ENCODE measurements around the gene ENTPD7.
"Not testable (repeated sequence)": the region's sequence is repeated elsewhere in the genome, so short reads cannot be mapped to it uniquely, and the experiment has no call there.

The ENTPD7 gene, protein sequence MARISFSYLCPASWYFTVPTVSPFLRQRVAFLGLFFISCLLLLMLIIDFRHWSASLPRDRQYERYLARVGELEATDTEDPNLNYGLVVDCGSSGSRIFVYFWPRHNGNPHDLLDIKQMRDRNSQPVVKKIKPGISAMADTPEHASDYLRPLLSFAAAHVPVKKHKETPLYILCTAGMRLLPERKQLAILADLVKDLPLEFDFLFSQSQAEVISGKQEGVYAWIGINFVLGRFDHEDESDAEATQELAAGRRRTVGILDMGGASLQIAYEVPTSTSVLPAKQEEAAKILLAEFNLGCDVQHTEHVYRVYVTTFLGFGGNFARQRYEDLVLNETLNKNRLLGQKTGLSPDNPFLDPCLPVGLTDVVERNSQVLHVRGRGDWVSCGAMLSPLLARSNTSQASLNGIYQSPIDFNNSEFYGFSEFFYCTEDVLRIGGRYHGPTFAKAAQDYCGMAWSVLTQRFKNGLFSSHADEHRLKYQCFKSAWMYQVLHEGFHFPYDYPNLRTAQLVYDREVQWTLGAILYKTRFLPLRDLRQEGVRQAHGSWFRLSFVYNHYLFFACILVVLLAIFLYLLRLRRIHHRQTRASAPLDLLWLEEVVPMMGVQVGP

GRCh38 chr10:99659031-99659867 lies at the start of gene ENTPD7:
TSS of gene ENTPD7 (plus strand) at chr10:99659509. CDS start at chr10:99659957, 448 bp downstream.
- DNase-seq (ENCODE audit: low read depth in 2 of 2): peak; percentile 87 to 88

- no peak for DNase-seq (ENCODE audit: low read depth in 2 of 2)
These were observed 49.1 kb upstream of the ENTPD7 start for GRCh38 chr10:99610221-99610620.

DNA sequence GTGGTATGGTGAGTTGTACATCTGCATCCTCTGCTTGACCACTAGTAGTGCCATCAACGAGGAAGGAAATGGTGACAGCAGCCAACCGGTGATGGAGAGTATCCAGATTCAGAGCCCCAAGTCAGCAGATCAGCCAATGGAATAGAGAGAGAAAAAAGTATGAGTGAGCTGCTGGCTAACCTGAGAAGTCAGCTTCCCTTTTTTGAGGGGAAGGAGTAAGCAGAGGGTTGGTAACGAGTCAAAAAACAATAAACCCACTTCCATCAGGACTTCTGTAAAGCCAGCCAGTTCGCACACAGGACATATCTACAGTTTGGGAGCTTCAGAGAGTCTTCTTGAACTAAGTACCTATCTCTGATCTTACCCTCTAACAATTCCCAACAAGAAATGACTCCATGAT lies 48.0 kb upstream of the ENTPD7 start:
- DNase-seq (ENCODE audit: low read depth in 2 of 2): no peak

DNA sequence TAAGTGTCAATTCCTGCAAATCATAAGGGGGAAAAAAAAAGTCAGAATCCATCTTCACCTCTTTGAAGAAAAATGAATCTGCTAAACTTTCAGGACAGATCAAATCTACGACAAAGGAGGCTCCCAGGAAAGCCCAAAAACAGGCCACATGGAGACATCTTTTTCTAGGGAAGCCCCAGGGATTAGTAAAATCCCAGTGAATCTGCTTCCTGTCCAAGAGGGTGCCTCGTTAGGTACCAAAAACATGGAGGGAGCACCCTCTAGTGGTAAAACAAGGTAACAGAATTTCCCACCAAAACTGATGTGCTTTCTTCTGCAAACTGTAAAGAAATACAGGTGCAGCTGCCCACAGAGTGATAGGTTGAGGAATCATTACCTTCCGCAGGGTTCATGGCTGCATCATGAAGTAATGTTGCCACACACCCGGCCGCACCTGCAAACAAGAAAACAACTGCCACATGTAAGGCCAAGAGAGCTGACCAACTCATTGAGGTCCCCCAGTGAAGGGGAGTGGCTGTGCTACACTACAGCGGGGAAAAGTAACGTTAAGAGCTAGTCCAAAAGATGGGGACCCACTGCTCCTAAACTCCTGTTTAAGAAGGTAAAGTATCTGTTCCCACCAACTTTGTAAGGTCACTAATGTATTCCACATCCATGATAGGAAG lies 47.0 kb upstream of the ENTPD7 start:
- peak; percentile 21 to 26 for DNase-seq (ENCODE audit: low read depth in 2 of 2)

- DNase-seq (ENCODE audit: low read depth in 2 of 2): no peak
These were observed 43.9 kb upstream of the ENTPD7 start for GRCh38 chr10:99615426-99615825.

DNA sequence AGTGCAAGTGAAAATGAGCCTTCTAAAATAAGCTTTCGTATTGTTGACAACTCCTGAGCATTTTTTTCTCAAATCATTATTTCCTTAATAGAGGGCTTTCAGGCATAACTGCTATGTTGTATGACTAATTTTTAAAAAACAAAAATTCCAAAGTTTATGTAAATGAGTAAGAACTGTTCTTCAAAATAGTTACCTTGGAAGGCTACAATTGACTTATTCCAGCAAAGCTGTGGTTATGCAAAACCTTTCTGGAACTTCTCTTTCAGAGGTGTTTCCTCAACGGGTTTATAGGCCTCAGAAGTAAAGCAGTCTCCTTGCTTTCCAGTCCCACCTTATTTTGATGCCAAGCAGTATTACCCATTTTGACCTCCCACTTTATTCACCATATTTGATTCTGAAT lies 41.6 kb upstream of the ENTPD7 start:
- no peak for DNase-seq (ENCODE audit: low read depth in 2 of 2)

- no peak for DNase-seq (ENCODE audit: low read depth in 2 of 2)
These were observed 40.1 kb upstream of the ENTPD7 start for GRCh38 chr10:99619090-99619800.

- DNase-seq (ENCODE audit: low read depth in 2 of 2): peak; percentile 100
These were observed 39.2 kb upstream of the ENTPD7 start, which contains the start of gene SLC25A28 for GRCh38 chr10:99619851-99620710. TSS of gene SLC25A28 (minus strand) at chr10:99620439. CDS start at chr10:99620335, 104 bp downstream.

DNA sequence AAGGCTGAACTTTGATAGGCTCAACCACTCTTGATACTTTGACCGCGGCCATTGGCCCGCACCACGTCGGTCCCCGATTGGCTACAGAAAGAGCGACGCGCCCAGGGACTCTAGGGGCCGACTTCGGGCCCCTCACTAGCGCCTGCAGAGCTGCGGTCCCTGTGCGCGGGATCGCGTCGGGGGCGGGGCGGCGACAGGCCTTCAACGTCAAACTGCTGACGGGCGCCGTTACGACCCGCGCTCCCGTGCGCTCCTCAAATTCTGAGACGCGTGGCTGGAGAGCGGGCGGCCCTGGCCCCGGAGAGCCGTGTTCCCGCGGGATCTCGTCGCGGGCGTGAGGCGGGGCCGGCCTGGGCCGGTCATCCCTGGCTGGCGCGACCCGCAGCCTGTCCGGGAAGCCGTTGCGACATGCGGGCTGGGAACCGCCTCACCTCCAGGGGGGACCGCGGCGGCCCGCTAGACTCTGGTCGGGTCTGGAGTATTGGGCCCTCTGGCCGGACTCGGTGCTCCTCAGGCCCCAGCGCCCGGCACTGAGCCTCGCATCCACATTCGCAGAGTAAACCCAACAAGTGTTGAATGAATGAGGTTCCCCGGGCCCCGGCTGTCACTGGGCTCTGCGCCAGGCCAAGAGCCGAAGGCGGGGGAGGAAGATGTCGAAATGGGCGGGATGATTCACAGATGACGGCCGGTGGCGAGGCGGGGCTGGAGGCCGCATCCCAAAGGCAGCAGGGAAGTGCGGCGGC lies 38.4 kb upstream of the ENTPD7 start:
- peak; percentile 92 for DNase-seq (ENCODE audit: low read depth in 2 of 2)

DNA sequence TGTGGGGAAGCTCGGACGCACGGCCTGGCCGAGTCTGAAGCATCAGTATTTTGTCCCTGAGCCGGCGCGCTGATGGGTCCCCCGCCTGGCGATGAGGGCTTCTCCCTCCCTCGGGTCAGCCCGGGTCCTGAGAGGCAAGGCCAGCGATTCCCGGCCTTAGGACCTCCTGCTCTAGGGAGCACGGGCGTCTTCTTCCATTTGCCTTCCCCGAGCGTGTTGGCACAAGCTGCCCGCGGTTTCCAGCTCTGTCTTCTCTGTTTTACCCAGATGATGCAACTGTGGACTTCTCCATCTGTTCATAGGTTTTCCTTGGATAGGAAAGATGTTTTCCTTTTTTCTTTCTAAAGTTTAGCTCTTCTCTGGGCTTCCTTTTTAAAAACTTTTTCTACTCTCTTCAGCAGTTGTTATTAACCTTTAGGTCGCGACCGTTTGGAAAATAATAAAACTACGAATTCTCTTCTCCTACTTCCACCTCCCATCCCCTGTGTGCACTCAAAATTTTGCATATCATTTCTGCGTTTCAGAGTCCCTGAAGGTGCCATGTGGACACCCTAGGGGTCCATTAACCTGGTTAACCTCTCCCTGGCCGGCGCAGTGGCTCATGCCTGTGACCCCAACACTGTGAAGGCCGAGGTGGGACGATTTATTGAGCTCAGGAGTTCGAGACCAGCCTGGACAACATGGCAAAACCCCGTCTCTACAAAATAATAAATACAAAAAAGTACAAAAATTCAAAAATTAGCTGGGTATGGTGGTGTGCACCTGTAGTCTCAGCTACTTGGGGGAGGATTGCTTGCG lies 37.7 kb upstream of the ENTPD7 start:
- no peak for DNase-seq (ENCODE audit: low read depth in 2 of 2)

- no peak for DNase-seq (ENCODE audit: low read depth in 2 of 2)
These were observed 35.4 kb upstream of the ENTPD7 start for GRCh38 chr10:99623919-99624318.

GRCh38 chr10:99625124-99625523 lies 34.2 kb upstream of the ENTPD7 start:
- not testable (repeated sequence) for DNase-seq (ENCODE audit: low read depth in 2 of 2)

DNA sequence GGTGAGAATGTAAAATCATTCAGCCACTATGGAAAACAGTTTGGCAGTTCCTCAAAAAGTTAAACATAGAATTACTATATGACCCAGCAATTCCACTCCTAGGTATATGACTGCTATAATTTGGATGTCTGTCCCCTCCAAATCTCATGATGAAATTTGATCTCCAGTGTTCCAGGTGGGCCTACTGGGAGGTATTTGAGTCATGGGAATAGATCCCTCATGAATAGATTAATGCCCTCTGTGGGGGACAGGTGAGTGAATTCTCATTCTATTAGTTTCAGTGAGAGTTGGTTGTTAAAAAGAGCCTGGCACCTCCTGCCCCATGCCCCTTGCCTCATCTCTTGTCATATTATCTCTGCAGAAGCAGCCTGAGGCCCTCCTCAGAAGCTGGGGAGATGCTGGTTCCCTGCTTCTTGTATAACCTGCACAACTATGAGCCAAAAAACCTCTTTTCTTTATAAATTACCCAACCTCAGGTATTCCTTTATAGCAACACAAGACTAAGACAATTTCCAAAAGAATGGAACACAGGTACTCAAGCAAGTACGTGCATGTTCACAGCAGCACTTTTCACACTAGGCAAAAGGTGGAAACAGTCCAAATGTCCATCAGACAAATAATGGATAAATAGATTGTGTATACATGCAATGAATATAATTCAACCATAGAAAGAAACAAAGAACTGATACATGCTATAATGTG lies 30.2 kb upstream of the ENTPD7 start:
- no peak for DNase-seq (ENCODE audit: low read depth in 2 of 2)

- no peak for DNase-seq (ENCODE audit: low read depth in 2 of 2)
These were observed 29.7 kb upstream of the ENTPD7 start for GRCh38 chr10:99629625-99629978.

GRCh38 chr10:99630433-99630832 lies 28.9 kb upstream of the ENTPD7 start:
- DNase-seq (ENCODE audit: low read depth in 2 of 2): peak; percentile 36 to 38

DNA sequence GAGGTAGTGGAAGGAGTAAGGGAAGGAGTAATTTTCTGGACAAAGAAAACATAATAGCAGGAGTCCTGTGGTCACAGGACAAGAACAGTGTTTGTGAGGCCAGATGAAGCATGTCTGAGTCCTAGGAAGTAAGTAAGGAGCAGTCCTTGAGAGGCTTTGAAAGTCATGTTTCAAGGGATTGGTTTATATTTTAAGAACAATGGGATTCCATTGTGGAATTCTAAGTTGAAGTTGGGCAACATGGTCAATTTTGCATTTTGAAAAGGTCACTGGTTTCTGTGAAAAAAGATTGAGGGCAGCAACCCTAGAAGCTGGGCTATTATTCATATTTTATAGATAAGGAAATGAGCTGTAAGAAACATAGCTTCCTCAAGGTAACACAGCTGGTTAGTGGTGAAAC lies 28.3 kb upstream of the ENTPD7 start:
- no peak for DNase-seq (ENCODE audit: low read depth in 2 of 2)

- no peak for DNase-seq (ENCODE audit: low read depth in 2 of 2)
These were observed 27.8 kb upstream of the ENTPD7 start for GRCh38 chr10:99631496-99631895.

DNA sequence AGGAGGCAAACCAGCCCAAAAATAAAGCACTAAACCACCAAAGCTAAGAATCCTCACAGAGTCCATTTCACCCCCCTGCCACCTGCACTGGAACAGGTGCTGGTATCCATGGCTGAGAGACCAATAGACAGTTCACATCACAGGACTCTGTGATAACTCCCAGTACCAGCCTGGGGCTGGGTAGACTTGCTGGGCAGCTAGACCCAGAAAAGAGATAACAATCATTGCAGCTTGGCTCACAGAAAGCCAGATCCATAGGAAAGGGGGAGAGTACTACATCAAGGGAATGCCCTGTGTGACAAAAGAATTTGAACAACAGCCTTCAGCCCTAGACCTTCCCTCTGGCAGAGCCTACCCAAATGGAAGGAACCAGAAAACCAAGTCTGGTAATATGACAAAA lies 25.5 kb upstream of the ENTPD7 start:
- DNase-seq (ENCODE audit: low read depth in 2 of 2): no peak

All from fibroblast of skin of left quadriceps (primary cell).